HG02759 (cell line): ENCODE data around the gene BMP6.

Experiments used
- ATAC-seq: cut with Tn5 transposase; IDR thresholded peaks from one replicate; pipeline ENCODE4 v1.9.1; 2021; ENCODE audit warnings: mild to moderate bottlenecking, moderate library complexity; ENCODE audit not compliant: unreplicated experiment

The BMP6 gene

GRCh38 chr6:7725849-7726415 lies at the start of gene BMP6:
Gene BMP6, plus strand, starts transcription at chr6:7726099. Its CDS starts 857 bp downstream, at chr6:7726956.
- peak; percentile 77 for ATAC-seq

DNA sequence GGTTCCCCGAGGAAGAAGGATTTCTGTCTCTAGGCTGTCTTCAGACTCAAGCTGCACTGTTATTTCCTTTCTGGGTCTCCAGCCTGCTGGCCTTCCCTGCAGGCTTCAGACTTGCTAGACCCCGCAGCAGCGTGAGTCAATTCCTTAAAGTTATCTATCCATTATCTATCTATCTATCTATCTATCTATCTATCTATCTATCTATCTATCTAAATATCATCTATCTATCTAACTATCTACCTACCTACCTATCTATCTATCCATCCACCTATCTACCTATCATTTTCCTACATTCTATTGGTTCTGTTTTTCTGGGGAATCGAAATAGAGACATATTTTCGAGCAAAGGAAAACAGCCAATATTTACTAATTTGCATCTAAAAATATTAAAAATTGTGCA lies 48.7 kb upstream of the BMP6 start:
- no peak for ATAC-seq

GRCh38 chr6:7680393-7681075 lies 45.4 kb upstream of the BMP6 start:
- ATAC-seq, result no peak

GRCh38 chr6:7681449-7681848 lies 44.5 kb upstream of the BMP6 start:
- ATAC-seq, result no peak

- ATAC-seq, result no peak
These were observed 41.8 kb upstream of the BMP6 start for GRCh38 chr6:7684076-7684475.

DNA sequence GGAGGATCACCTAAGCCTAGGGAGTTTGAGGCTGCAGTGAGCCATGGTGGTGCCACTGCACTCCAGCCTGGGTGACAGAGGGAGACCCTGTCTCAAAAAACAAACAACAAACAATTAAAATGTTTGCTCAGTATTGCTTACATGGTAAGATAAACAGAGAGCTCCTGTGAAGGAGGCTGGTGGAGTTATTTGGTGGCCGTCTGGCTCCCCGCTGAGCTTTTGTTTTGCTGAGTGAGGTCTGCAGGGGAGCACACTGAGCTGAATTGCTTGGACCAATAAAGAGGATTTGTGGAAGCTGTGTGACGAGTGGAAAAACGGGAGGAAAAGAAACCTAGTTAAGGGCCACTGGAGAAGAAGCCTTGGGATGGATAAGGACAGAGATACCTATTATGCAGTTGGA lies 41.1 kb upstream of the BMP6 start:
- no peak for ATAC-seq

GRCh38 chr6:7685276-7685675 lies 40.6 kb upstream of the BMP6 start:
- ATAC-seq, result no peak

GRCh38 chr6:7687145-7688111 lies 38.5 kb upstream of the BMP6 start:
- ATAC-seq, result no peak

DNA sequence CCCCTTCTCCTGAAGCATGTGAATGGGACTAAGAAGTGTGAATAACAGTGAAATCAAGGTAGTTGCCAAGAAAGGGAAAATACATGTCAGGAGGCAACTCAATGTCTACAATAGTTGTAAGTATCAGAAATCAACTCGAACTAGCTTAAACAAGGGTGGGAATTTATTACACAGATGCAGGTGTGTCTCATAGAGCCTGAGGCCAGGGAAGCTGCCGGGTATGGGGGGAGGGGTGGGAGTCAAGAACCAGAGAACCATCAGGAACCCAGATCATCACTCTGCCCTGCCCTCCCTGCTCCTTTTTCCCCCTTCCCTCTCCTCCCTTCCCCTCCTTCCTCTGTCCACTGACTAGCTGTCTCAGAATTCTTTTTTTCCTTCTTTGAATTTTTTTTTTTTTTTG lies 34.9 kb upstream of the BMP6 start:
- no peak for ATAC-seq

- ATAC-seq, result no peak
These were observed 34.0 kb upstream of the BMP6 start for GRCh38 chr6:7691675-7692452.

DNA sequence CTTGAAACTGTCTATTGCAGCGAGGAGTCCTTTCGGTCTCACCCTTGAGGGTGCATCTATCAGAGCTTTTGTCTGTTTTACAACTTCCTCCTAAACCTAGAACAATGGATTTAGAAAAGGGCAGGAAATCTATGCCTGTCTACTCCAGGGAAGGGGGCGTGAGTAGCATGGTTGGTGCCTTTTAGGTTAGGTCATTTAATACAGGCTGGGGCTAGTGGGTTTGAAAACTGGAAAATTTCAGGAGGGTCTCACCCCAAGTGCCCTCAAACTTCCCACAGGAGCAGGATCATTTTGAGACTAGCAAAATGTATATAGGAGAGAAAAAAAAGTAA lies 33.5 kb upstream of the BMP6 start:
- ATAC-seq, result no peak

GRCh38 chr6:7693827-7694226 lies 32.1 kb upstream of the BMP6 start:
- ATAC-seq, result no peak

GRCh38 chr6:7696061-7696460 lies 29.8 kb upstream of the BMP6 start:
- ATAC-seq, result no peak

GRCh38 chr6:7697432-7697819 lies 28.5 kb upstream of the BMP6 start:
- ATAC-seq, result no peak

GRCh38 chr6:7697820-7698623 lies 27.9 kb upstream of the BMP6 start:
- ATAC-seq, result no peak

- ATAC-seq, result no peak
These were observed 24.6 kb upstream of the BMP6 start for GRCh38 chr6:7701212-7701834.

GRCh38 chr6:7703148-7703680 lies 22.7 kb upstream of the BMP6 start:
- no peak for ATAC-seq

GRCh38 chr6:7705483-7705882 lies 20.4 kb upstream of the BMP6 start:
- no peak for ATAC-seq

DNA sequence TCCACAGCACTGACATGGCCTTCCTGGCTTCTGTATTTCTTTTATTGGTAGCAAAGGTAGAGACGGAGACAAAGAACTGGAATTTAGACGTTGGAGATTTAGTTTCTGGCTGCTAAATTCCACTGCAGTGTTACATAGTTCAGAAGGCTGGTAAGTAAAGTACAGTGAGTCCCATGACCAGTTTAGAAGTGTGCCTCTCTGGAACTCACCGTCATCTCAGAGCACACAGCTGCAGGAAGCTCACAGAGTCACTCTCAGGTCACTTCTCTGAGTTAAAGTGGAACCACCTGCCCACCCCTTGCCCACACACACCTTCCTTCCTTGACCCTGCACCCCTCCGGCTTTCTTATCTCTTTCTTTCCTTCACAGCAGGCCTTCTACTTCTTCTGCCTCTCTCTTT lies 19.6 kb upstream of the BMP6 start:
- no peak for ATAC-seq

DNA sequence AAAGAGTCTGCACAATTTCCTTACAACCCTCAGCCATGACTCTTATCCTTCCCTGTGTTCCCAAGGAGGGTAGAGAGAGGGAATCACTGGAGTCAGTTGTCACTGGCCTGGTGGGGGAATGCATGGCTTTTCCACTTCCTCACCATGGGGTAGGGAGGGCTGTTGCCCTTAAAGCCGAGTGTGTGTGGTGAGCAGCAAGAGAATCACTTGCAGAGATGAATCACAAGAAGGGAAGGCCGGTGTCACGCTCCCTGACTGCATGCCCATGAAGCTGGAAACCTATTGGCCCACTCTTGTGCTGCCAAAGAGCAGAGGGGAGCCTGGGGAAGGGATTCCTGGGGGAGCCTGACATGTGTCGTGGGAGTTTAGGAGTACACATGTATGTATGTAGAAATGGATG lies 18.1 kb upstream of the BMP6 start:
- no peak for ATAC-seq
